Measurements from ENCODE around the gene SLC27A6.

Gene SLC27A6

GRCh38 chr5:129046151-129046550 lies 80.9 kb downstream of the SLC27A6 start:
- DNase-seq (ENCODE audit: low read depth) = no peak
- no peak for TF ChIP-seq CTCF (IDR thresholded peaks at IDR 0.05; ENCODE audit: low read depth, low read length, missing control alignments)
- H3K4me3 ChIP-seq (ENCODE audit: low read depth, low read length) = no peak overlapping the region

- DNase-seq (ENCODE audit: low read depth) = no peak
- no peak for TF ChIP-seq CTCF (IDR thresholded peaks at IDR 0.05; ENCODE audit: low read depth, low read length, missing control alignments)
- no peak overlapping the region for H3K4me3 ChIP-seq (ENCODE audit: low read depth, low read length)
Observed at GRCh38 chr5:129048509-129048908, 83.2 kb downstream of the SLC27A6 start.

GRCh38 chr5:129049126-129049799 lies 84.0 kb downstream of the SLC27A6 start:
- no peak overlapping the region for H3K4me3 ChIP-seq (ENCODE audit: low read depth, low read length)
- no peak for DNase-seq (ENCODE audit: low read depth)

GRCh38 chr5:129051283-129051682 lies 86.0 kb downstream of the SLC27A6 start:
- no peak for DNase-seq (ENCODE audit: low read depth)

More at GRCh38 chr5:129049126-129049799, 84.0 kb downstream of the SLC27A6 start:
- TF ChIP-seq CTCF (IDR thresholded peaks at IDR 0.05; ENCODE audit: low read depth, low read length, missing control alignments) = no peak

GRCh38 chr5:129053438-129053837 lies 88.2 kb downstream of the SLC27A6 start:
- no peak overlapping the region for H3K4me3 ChIP-seq (ENCODE audit: low read depth, low read length)
- no peak for TF ChIP-seq CTCF (IDR thresholded peaks at IDR 0.05; ENCODE audit: low read depth, low read length, missing control alignments)
- DNase-seq (ENCODE audit: low read depth) = no peak

More at GRCh38 chr5:129051283-129051682, 86.0 kb downstream of the SLC27A6 start:
- no peak for TF ChIP-seq CTCF (IDR thresholded peaks at IDR 0.05; ENCODE audit: low read depth, low read length, missing control alignments)
- no peak overlapping the region for H3K4me3 ChIP-seq (ENCODE audit: low read depth, low read length)

GRCh38 chr5:129057329-129057728 lies 92.0 kb downstream of the SLC27A6 start:
- no peak for DNase-seq (ENCODE audit: low read depth)
- no peak for TF ChIP-seq CTCF (IDR thresholded peaks at IDR 0.05; ENCODE audit: low read depth, low read length, missing control alignments)
- no peak overlapping the region for H3K4me3 ChIP-seq (ENCODE audit: low read depth, low read length)

GRCh38 chr5:129061849-129062248 lies 96.6 kb downstream of the SLC27A6 start:
- no peak overlapping the region for H3K4me3 ChIP-seq (ENCODE audit: low read depth, low read length)
- DNase-seq (ENCODE audit: low read depth) = no peak
- no peak for TF ChIP-seq CTCF (IDR thresholded peaks at IDR 0.05; ENCODE audit: low read depth, low read length, missing control alignments)

All from GM12864 (cell line).